Ascending aorta (tissue), 2 donors: Measurements from ENCODE around the gene PDZD2. TPM values are rescaled to one million over a fixed set of nuclear protein-coding genes. Genes with fewer than 3 reads are reported as not detected.

Source experiments
- DNase-seq, 2 donors: peaks; one replicate each; pipeline ENCODE4 v3.0.0-alpha.2; 2019; ENCODE audit warnings: low spot score in 2 of 2
- H3K27ac ChIP-seq, 2 donors: fragments of 200-600 bp; sonication (generic); one replicate each; pipeline ENCODE4 v1.5.1; 2016 to 2017; ENCODE audit warnings: mild to moderate bottlenecking in 1 of 2
- H3K27me3 ChIP-seq: fragments of 200-600 bp; sonication (generic); one replicate; pipeline ENCODE4 v1.5.1; 2017
- H3K36me3 ChIP-seq, 2 donors: fragments of 200-600 bp; sonication (generic); one replicate each; pipeline ENCODE4 v1.5.1; 2016
- H3K4me1 ChIP-seq, 2 donors: fragments of 200-600 bp; sonication (generic); one replicate each; pipeline ENCODE4 v1.5.1; 2016 to 2017; ENCODE audit warnings: mild to moderate bottlenecking in 1 of 2
- H3K4me3 ChIP-seq, 2 donors: fragments of 200-600 bp; sonication (generic); one replicate each; pipeline ENCODE4 v1.5.1; 2016 to 2017; ENCODE audit warnings: mild to moderate bottlenecking in 1 of 2
- H3K9me3 ChIP-seq, 2 donors: fragments of 200-600 bp; sonication (generic); one replicate each; pipeline ENCODE4 v1.5.1; 2016
- CTCF ChIP-seq, 3 experiments: fragments of 200-600 bp in 2 of 3; fragments of 450-650 bp in 1 of 3; sonication (generic) in 2 of 3; IDR thresholded peaks; one replicate each; pipeline ENCODE4 v1.5.1; 2016 to 2019; ENCODE audit warnings: antibody characterized with exemption in 3 of 3, mild to moderate bottlenecking in 1 of 3, moderate library complexity in 1 of 3
- intact Hi-C: fragments of 100-400 bp; cut with DNase I; formaldehyde crosslinking; loops from one replicate; pipeline ENCODE4 v1.15.1; 2023
- total RNA-seq: library from RNA; depleted of rRNA; stranded (reverse); fragments of >200 nt; gene quantifications from one replicate; pipeline ENCODE4 v1.1.0, GENCODE V29; 2016

The PDZD2 gene
- total RNA-seq, 1 donor from 2014 or later: 8.1 TPM

- no peak overlapping the region for H3K27ac ChIP-seq
- no peaks in the 10 kb centered on the region for H3K4me1 ChIP-seq
- H3K27me3 ChIP-seq: no peaks in the 10 kb centered on the region
- TF ChIP-seq CTCF (IDR thresholded peaks at IDR 0.05): no peak
- no peaks in the 10 kb centered on the region for H3K9me3 ChIP-seq
- intact Hi-C loops: no loop called here
- no peak overlapping the region for H3K4me3 ChIP-seq
- H3K36me3 ChIP-seq: no peaks in the 10 kb centered on the region
- DNase-seq: no peak
These were observed 272.6 kb downstream of the PDZD2 start for GRCh38 chr5:31911291-31912265.

- no peaks in the 10 kb centered on the region for H3K4me1 ChIP-seq
- H3K9me3 ChIP-seq: no peaks in the 10 kb centered on the region
- no peak for DNase-seq
- H3K27ac ChIP-seq: no peak overlapping the region
- TF ChIP-seq CTCF (IDR thresholded peaks at IDR 0.05): no peak
- no peaks in the 10 kb centered on the region for H3K27me3 ChIP-seq
- H3K4me3 ChIP-seq: no peak overlapping the region
- intact Hi-C loops: no loop called here
- no peaks in the 10 kb centered on the region for H3K36me3 ChIP-seq
These were observed 274.9 kb downstream of the PDZD2 start for GRCh38 chr5:31913808-31914207.

- intact Hi-C loops: no loop called here
- H3K27ac ChIP-seq: no peak overlapping the region
These were observed 277.4 kb downstream of the PDZD2 start for GRCh38 chr5:31916327-31916726.

GRCh38 chr5:31918739-31919138, 279.8 kb downstream of the PDZD2 start:
- no peaks in the 10 kb centered on the region for H3K27me3 ChIP-seq
- no peak for TF ChIP-seq CTCF (IDR thresholded peaks at IDR 0.05)
- H3K4me1 ChIP-seq: no peaks in the 10 kb centered on the region
- DNase-seq: no peak
- no peaks in the 10 kb centered on the region for H3K36me3 ChIP-seq
- no peak overlapping the region for H3K27ac ChIP-seq
- no peaks in the 10 kb centered on the region for H3K9me3 ChIP-seq
- intact Hi-C loops: no loop called here
- H3K4me3 ChIP-seq: no peak overlapping the region

More at GRCh38 chr5:31916327-31916726, 277.4 kb downstream of the PDZD2 start:
- DNase-seq: no peak
- no peaks in the 10 kb centered on the region for H3K27me3 ChIP-seq
- no peak overlapping the region for H3K4me3 ChIP-seq
- no peak for TF ChIP-seq CTCF (IDR thresholded peaks at IDR 0.05)
- no peaks in the 10 kb centered on the region for H3K9me3 ChIP-seq
- no peaks in the 10 kb centered on the region for H3K4me1 ChIP-seq
- no peaks in the 10 kb centered on the region for H3K36me3 ChIP-seq

- Histone ChIP-seq H3K9me3 (no peaks in the 10 kb centered on the region), H3K27ac (no peak overlapping the region), H3K36me3 (no peaks in the 10 kb centered on the region), H3K27me3 (no peaks in the 10 kb centered on the region), H3K4me3 (no peak overlapping the region), H3K4me1 (no peaks in the 10 kb centered on the region)
- intact Hi-C loops: no loop called here
- DNase-seq: no peak
- TF ChIP-seq CTCF (IDR thresholded peaks at IDR 0.05): no peak
These were observed 282.9 kb downstream of the PDZD2 start for GRCh38 chr5:31921852-31922305.
